ENCODE data around the gene TUBGCP2.
"Not testable (repeated sequence)": the region's sequence is repeated elsewhere in the genome, so short reads cannot be mapped to it uniquely, and the experiment has no call there.

Gene TUBGCP2

GRCh38 chr10:133277277-133277992 lies 31.2 kb downstream of the TUBGCP2 start:
- no peak for DNase-seq

DNA sequence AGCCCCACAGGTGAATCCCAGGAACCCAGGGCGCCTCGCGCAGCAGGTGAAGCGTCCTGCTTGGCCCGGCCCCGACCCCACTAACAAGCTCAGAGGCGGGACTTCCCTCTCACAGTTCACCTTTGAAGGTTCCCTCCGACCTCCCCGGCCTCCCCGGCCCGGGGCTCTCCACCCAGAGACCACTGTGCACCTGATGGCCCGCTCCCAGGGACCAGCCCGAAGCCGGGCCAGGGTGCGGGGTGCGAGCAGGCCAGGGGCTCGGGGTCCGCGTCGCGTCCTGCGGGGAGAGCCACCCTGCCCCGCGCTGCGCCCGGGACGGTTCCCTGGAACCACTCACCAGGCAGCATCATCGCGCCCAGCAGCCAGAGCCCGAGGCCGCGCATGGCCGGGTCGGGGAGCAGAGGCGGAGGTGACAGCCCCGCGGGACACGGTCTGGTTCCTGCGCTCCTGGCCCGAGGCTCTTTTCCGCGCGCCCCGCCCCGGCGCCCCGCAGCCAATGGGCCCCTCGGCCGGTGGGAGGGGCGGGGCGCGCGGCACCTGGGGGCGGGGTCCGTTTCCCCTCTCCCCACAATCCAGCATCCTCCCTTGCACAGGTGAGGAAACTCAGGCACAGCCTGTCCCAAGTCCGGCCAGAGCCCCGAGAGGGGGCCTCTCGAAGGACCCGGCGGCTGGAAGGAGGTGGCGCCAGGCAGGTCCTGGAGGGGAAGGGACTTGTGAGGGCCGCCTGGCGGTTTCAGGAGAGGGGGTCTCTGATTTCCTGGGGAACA lies 32.1 kb downstream of the TUBGCP2 start, which contains the start of gene ADAM8:
Gene ADAM8, minus strand, starts transcription at position 434 of the 767 bp plus-strand sequence. Its CDS starts 51 bp downstream, at position 383.
- DNase-seq: peak; percentile 83

- no peak for DNase-seq
Measured at GRCh38 chr10:133276100-133276434, 32.6 kb downstream of the TUBGCP2 start.

GRCh38 chr10:133275684-133276092 lies 33.0 kb downstream of the TUBGCP2 start:
- peak; percentile 74 for DNase-seq

DNA sequence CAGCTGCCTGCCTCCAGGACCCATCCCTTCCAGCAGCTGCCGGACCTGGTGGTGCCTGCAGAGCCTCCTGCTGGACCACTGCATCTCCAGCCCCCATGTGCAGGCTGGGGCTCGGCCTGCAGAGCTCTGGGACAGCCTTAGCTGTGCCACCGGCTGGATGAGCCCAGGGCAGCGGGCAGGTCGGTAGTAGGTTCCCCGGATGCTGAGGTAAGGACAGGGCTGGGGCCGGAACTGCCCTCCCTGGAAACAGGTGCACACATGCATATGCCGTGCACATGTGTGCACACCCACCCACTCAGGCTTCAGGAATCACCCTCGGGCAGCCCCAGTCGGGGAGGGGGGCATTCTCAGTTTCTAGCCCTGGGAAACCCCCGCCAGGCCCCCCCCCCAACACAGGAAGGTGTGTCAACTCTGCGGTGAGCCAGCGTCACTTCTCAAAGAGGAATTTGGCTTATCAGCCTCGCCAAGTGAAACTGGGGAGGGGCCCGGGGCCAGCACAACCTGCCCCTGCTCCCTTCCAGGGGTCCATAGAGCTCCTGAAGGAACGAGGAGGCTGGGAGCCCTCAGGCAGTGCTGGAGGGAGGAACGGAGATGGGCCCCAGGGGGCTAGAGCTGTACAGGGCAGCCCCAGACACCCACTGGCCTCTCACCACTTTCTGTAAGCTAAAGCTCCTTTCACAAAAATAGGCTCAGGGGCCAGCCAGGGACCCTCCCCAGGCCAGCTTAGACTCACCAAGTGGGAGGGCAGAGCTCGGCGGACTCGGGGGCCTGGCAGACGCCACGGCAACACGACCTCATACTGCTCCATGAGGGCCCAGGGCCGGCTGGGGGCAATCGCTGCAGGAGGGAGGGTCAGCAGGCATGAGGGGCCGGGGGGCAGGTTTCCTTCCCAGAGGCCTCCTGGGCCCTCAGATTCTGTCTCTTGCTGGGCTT lies 33.7 kb downstream of the TUBGCP2 start:
- DNase-seq: peak; percentile 86

DNA sequence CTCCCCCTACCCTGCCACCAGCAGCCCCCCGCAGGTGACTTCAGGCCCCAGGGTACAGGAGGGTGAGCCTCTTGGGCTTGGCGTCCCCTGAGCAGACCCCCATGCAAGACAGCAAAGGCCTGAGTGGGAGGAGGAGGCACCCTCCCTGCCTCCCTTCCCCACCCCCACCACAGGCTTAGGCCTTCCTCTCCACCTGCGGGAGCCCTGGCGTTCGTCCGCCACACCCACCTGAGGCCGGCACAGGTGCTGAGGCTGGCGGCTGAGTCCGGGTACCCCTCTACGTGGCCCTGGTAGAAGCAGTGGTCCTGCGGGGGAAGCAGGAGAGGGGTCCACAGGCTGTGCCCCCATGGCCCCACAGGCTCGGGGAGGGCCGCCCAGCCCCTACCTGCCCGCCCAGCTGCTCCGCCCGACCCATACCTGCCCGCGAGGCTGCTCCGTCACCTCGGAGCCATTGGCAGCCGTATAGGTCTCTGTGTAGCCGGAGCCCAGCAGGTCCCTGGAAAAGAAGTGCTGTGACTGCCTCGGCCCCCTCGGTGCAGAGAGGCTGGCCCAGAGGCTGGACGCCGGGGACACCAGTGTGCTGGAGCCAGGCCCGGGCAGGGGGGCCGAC lies 35.0 kb downstream of the TUBGCP2 start:
- DNase-seq: no peak

- no peak for DNase-seq
Measured at GRCh38 chr10:133272964-133273420, 35.7 kb downstream of the TUBGCP2 start.

DNA sequence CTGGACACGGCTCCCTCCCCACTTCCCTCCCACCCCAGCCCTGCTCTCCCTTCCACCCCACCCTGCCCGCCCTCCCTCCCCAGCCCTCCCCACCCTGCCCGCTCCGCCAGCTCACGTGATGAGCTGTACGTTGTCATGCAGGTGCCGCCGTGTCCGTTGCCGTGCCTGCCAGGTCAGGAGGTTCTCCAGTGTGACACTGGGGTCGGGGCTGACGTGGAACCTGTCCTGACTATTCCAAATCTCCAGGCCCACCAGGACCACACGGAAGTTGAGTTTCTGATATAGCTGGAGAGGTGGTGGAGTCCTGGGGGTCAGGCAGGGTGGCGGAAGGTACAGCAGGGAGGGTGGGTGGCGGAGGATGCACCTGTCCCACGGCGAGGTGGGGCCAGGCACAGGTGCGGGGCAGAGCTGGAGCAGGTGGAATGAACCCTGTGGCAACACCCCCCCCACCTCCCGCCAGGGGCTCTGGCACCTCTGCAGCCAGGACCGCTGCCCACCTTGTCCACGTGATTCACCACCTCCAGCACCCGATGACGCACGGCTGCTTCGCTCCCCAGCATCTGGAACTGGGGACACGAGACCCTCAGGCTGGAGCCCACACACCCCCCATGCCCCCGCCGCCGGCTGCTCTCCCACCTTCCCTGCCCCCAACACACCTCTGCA lies 36.2 kb downstream of the TUBGCP2 start:
- no peak for DNase-seq

- DNase-seq: no peak
Measured at GRCh38 chr10:133271521-133272300, 37.0 kb downstream of the TUBGCP2 start.

DNA sequence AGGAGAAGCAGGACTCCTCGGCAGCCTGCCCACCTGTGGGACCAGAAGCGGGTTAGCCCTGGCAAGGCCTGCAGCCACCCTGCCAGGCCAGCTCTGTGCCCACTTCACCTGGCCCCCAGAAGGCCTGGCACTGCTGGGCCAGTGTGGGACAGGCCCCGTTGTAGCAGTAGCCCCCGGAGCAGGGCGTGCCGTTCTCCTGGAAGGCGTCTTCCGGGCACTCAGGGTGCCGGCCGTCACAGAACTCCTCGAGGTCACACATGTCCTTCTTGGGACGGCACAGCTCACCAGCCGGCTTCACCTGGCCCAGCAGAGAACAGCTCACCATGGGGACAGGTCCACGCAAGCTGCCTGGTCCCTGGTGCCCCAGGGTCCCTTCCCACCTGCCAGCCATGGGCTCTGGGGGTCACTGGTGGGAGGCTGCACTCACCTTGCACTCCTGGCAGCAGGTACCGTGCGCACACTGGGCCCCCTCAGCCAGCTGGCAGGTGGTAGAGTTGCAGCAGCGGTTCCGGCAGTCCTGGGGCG lies 37.8 kb downstream of the TUBGCP2 start:
- DNase-seq: no peak

DNA sequence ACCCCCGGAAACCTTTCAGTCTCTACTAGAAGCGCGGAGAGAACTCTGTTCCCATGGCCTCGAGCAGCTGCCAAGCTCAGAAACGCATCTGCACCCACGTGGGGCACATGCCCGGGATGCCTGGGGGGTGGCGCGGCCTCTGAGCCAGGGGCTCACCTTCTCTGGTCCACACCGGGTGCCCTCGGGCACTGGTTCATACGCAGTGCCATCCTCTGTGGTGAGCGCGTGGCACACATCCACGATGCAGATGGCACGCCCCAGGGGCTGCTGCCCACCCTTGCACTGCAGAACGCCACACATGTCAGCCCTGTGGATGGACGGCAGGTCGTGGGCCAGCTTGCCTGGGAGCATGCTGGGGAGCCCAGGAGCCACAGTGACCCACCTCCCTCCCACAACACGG lies 38.5 kb downstream of the TUBGCP2 start:
- no peak for DNase-seq

DNA sequence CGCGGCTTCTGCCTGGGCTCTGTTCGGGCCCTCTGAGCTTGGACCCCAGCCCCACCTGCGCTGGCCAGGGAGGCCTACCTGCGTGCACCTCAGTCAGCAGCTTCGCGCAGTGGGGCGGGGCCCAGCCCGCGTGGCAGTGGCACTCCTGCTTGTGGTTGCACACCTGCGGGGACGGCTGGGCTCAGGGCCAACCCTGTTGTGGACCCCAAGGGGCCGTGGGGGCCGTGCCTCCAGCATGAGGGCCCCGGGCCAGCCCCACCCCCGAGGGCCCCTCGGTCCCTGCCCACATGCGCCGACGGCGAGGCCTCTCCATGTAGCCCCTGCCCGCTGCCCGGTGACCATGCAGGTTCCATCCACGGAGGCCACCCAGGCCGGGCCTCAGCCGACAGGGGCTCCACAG lies 39.3 kb downstream of the TUBGCP2 start:
- DNase-seq: no peak

- no peak for DNase-seq
Measured at GRCh38 chr10:133268532-133268931, 40.1 kb downstream of the TUBGCP2 start.

- DNase-seq: no peak
Measured at GRCh38 chr10:133267829-133268228, 40.8 kb downstream of the TUBGCP2 start.

GRCh38 chr10:133267293-133267692 lies 41.4 kb downstream of the TUBGCP2 start:
- no peak for DNase-seq

- DNase-seq: no peak
Measured at GRCh38 chr10:133266056-133266795, 42.4 kb downstream of the TUBGCP2 start.

- DNase-seq: not testable (repeated sequence)
Measured at GRCh38 chr10:133265052-133265451, 43.6 kb downstream of the TUBGCP2 start.

DNA sequence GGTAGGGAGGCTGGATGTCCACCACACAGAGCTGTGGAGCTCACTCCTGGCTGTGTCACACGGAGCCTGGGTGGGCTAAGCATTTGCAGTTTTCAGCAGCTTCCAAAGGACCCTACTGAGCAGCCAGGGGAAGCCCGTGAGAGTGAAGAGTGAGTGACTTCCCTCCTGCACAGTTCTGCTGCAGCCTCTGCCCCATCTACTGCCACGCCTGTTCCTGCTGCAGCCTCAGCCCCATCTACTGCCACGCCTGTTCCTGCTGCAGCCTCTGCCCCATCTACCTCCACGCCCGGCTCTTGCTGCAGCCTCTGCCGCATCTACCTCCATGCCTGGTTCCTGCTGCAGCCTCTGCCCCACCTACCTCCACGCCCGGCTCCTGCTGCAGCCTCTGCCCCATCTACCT lies 44.2 kb downstream of the TUBGCP2 start:
- peak; percentile 45 for DNase-seq

DNA sequence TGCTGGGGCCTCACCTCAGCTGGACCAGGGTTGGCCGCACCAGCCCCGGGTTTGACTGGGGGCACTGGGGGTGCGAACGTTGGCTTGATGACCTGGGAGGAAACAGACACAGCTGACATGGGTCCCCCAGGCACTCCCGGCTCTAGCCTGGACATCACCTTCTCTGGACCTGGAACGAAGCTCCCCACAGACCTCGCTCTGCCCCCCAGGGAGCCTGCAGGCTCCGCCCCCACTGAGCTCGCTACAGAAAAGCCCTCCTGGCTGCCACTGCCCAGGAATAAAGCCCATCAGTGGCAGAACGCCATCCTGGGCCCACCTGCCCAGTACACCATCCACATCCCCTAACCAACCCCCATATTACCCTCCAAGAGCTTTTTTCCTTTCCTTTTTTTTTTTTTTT lies 45.0 kb downstream of the TUBGCP2 start:
- DNase-seq: no peak

DNA sequence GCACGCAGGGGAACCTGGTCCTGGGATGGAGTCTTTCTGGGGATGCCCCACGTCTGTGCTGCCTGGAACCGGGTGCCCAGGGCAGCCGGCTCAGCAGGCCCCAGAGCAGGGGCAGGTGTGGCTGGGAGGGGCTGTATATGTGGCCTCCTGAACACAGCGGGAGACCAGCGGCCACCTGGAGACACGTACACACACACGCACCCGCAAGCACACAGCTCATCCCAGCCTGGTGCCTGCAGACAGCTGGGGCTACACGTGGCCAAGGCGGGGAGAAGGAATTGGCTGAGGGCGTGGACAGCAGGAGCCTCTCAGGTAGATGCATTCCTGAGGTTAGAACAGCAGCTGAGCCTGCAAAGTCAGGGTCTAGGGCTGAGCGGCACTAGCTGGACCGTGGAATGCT lies 46.0 kb downstream of the TUBGCP2 start:
- no peak for DNase-seq
